Spleen (tissue), 11 donors: Measurements from ENCODE around the gene MCL1. TPM values are rescaled to one million over a fixed set of nuclear protein-coding genes. Genes with fewer than 3 reads are reported as not detected.

ENCODE experiments used
- DNase-seq: peaks from one replicate; pipeline ENCODE4 v3.0.0-alpha.2; 2020
- H3K27ac ChIP-seq, 8 donors: fragments of 200-600 bp; sonication (generic) in 7 of 8; 1 replicate in 4 of 8; 2 replicates in 4 of 8; pipeline versions ENCODE4 v1.5.0 to v1.8.0; 2016 to 2021; ENCODE audit warnings: inconsistent platforms in 4 of 8, mild to moderate bottlenecking in 4 of 8, moderate library complexity in 1 of 8
- H3K27me3 ChIP-seq, 7 donors: fragments of 200-600 bp; sonication (generic) in 6 of 7; replicated peaks in 1 of 7; 1 replicate in 4 of 7; 2 replicates in 3 of 7; pipeline versions ENCODE4 v1.5.0 to v1.8.0; 2016 to 2021; ENCODE audit warnings: inconsistent platforms in 3 of 7, mild to moderate bottlenecking in 1 of 7
- H3K36me3 ChIP-seq, 6 donors: fragments of 200-600 bp; sonication (generic) in 5 of 6; 1 replicate in 4 of 6; 2 replicates in 2 of 6; pipeline versions ENCODE4 v1.5.0 to v1.8.0; 2016 to 2021; ENCODE audit warnings: inconsistent platforms in 2 of 6
- H3K4me1 ChIP-seq, 6 donors: fragments of 200-600 bp; sonication (generic) in 5 of 6; 1 replicate in 3 of 6; 2 replicates in 3 of 6; pipeline versions ENCODE4 v1.5.0 to v1.8.0; 2016 to 2021; ENCODE audit warnings: inconsistent platforms in 3 of 6
- H3K4me3 ChIP-seq, 8 donors: fragments of 200-600 bp; sonication (generic) in 7 of 8; 1 replicate in 4 of 8; 2 replicates in 4 of 8; pipeline versions ENCODE4 v1.5.0 to v1.8.0; 2016 to 2021; ENCODE audit warnings: inconsistent platforms in 4 of 8, mild to moderate bottlenecking in 4 of 8, moderate library complexity in 2 of 8
- H3K9me3 ChIP-seq, 8 donors: fragments of 200-600 bp; sonication (generic) in 7 of 8; 1 replicate in 4 of 8; 2 replicates in 4 of 8; pipeline versions ENCODE4 v1.5.0 to v1.8.0; 2016 to 2021; ENCODE audit warnings: inconsistent platforms in 4 of 8
- CTCF ChIP-seq, 11 experiments: fragments of 200-600 bp in 7 of 11; fragments of 450-650 bp in 4 of 11; sonication (generic) in 4 of 11; IDR thresholded peaks in 8 of 11; conservative IDR thresholded peaks in 3 of 11; 1 replicate in 7 of 11; 2 replicates in 4 of 11; pipeline versions ENCODE4 v1.4.0 to v1.8.0; 2016 to 2021; ENCODE audit warnings: antibody characterized with exemption in 11 of 11, inconsistent platforms in 4 of 11, mild to moderate bottlenecking in 1 of 11
- POLR2A ChIP-seq, 3 donors: fragments of 450-650 bp; IDR thresholded peaks; one replicate each; pipeline ENCODE4 v1.5.1; 2017; ENCODE audit warnings: antibody characterized with exemption in 3 of 3, mild to moderate bottlenecking in 1 of 3
- POLR2AphosphoS5 ChIP-seq, 3 donors: sonication (generic); formaldehyde crosslinking; IDR thresholded peaks; one replicate each; pipeline ENCODE4 v1.5.1; 2017; ENCODE audit warnings: antibody characterized with exemption in 3 of 3
- WGBS, 5 donors: extraction: QIAGEN DNeasy Blood & Tissue Kit in 3 of 5; methylation state at CpG; one replicate each; pipeline versions ENCODE4 v1.1.5 to v1.1.7; 2013 to 2018; 5-methylcytosine and 5-hydroxymethylcytosine counted together
- intact Hi-C: fragments of 100-400 bp; cut with DNase I; formaldehyde crosslinking; loops from one replicate; pipeline ENCODE4 v1.15.0; 2023; ENCODE audit warnings: low total_unique reads
- polyA plus RNA-seq, 3 donors: library from polyadenylated mRNA; stranded (reverse); fragments of 200-250 nt; gene quantifications; one replicate each; pipeline ENCODE4 v1.2.1, GENCODE V29; 2013
- total RNA-seq, 7 donors: library from RNA; depleted of rRNA in 3 of 7; stranded (reverse); fragments of >200 nt in 3 of 7; fragmentation: NEBNext Ultra II Directional in 4 of 7; extraction: Animal tissue kit (Norgen Biotek cat#: 25700) in 4 of 7; gene quantifications; one replicate each; pipeline versions ENCODE4 v1.1.0 to v1.2.1, GENCODE V29; 2016 to 2021
- donor health status: healthy with polysubstance abuse.
- donor health status: DM: no; HTN: no; CAD: no; lungs with moderate emphysema.
- donor health status: DM: no; HTN: no; CAD: no.
- donor health status: Bipolar disorder and iron deficiency.
- donor health status: healthy.
- donor health status: DM: no; HTN: no; CAD: no.
- donor health status: DM: yes; HTN: yes; CAD: no.

Gene MCL1
- total and polyA plus RNA-seq, 10 donors: 75.8 to 435 (median 299) TPM

- Histone ChIP-seq H3K27me3 (no peaks in the 10 kb centered on the region), H3K4me3 (no peak overlapping the region), H3K27ac (peak overlapping the region in 7 of 8 donors; percentile 1 to 97 (median 90)), H3K9me3 (no peaks in the 10 kb centered on the region), H3K36me3 (peaks cover 0 to 54% (median 20%) of the 10 kb centered on the region in 6 donors), H3K4me1 (peaks cover 38 to 94% (median 67%) of the 10 kb centered on the region in 6 donors)
- TF ChIP-seq POLR2A (IDR thresholded peaks at IDR 0.05): no peak
- 80 to 83% (median 83%) methylated on average over 12 of the region's 12 CpGs for WGBS, 5 donors
- intact Hi-C loops: no loop called here
- no peak for DNase-seq
These were observed 36.2 kb upstream of the MCL1 start for GRCh38 chr1:150615346-150616201.

GRCh38 chr1:150613061-150613920 is 33.9 kb upstream of the MCL1 start:
- Histone ChIP-seq H3K36me3 (peaks cover 0 to 40% (median 13%) of the 10 kb centered on the region in 6 donors), H3K27ac (peak overlapping the region; percentile 61 to 97 (median 90)), H3K4me3 (peak overlapping the region in 2 of 8 donors; percentile 8 to 59), H3K4me1 (peaks cover 25 to 91% (median 66%) of the 10 kb centered on the region in 6 donors), H3K27me3 (no peaks in the 10 kb centered on the region), H3K9me3 (no peaks in the 10 kb centered on the region)
- TF ChIP-seq CTCF (IDR thresholded peaks at IDR 0.05 in 8 of 11, conservative IDR thresholded peaks at IDR 0.05 in 3 of 11) (peak in 1 of 11 experiments; percentile 14), POLR2AphosphoS5 (IDR thresholded peaks at IDR 0.05) (peak in 2 of 3 donors; percentile 35 to 89), POLR2A (IDR thresholded peaks at IDR 0.05) (no peak)
- 28 to 44% (median 36%) methylated on average over 12 of the region's 12 CpGs for WGBS, 5 donors
- intact Hi-C loops: no loop called here
- no peak for DNase-seq

GRCh38 chr1:150612014-150612345 is 32.6 kb upstream of the MCL1 start:
- no peaks in the 10 kb centered on the region for H3K9me3 ChIP-seq
- intact Hi-C loops: no loop called here
- no peak for DNase-seq
- 70 to 81% (median 79%) methylated on average over 3 of the region's 3 CpGs for WGBS, 5 donors
- H3K4me1 ChIP-seq: peaks cover 25 to 83% (median 66%) of the 10 kb centered on the region in 6 donors
- TF ChIP-seq CTCF (IDR thresholded peaks at IDR 0.05 in 8 of 11, conservative IDR thresholded peaks at IDR 0.05 in 3 of 11): no peak
- TF ChIP-seq POLR2AphosphoS5 (IDR thresholded peaks at IDR 0.05): no peak
- TF ChIP-seq POLR2A (IDR thresholded peaks at IDR 0.05): no peak
- H3K27me3 ChIP-seq: no peaks in the 10 kb centered on the region
- H3K27ac ChIP-seq: peak overlapping the region; percentile 61 to 97 (median 90)
- peak overlapping the region in 1 of 8 donors; percentile 59 for H3K4me3 ChIP-seq
- H3K36me3 ChIP-seq: peaks cover 0 to 28% (median 8%) of the 10 kb centered on the region in 6 donors

- 88 to 95% (median 93%) methylated on average over 4 of the region's 4 CpGs for WGBS, 5 donors
- DNase-seq: no peak
- H3K27me3 ChIP-seq: no peaks in the 10 kb centered on the region
- no peaks in the 10 kb centered on the region for H3K9me3 ChIP-seq
- peaks cover 25 to 74% (median 60%) of the 10 kb centered on the region in 6 donors for H3K4me1 ChIP-seq
- no peak for TF ChIP-seq POLR2A (IDR thresholded peaks at IDR 0.05)
- no peak for TF ChIP-seq POLR2AphosphoS5 (IDR thresholded peaks at IDR 0.05)
- no peak for TF ChIP-seq CTCF (IDR thresholded peaks at IDR 0.05 in 8 of 11, conservative IDR thresholded peaks at IDR 0.05 in 3 of 11)
- H3K27ac ChIP-seq: peak overlapping the region; percentile 61 to 97 (median 90)
- H3K36me3 ChIP-seq: peaks cover 0 to 14% (median 2%) of the 10 kb centered on the region in 6 donors
- intact Hi-C loops: no loop called here
- peak overlapping the region in 1 of 8 donors; percentile 59 for H3K4me3 ChIP-seq
These were observed 31.2 kb upstream of the MCL1 start for GRCh38 chr1:150610576-150610975.
